ENCODE results near the gene LMAN2.
"Not testable (repeated sequence)": the region's sequence is repeated elsewhere in the genome, so short reads cannot be mapped to it uniquely, and the experiment has no call there.

LMAN2 gene

DNA sequence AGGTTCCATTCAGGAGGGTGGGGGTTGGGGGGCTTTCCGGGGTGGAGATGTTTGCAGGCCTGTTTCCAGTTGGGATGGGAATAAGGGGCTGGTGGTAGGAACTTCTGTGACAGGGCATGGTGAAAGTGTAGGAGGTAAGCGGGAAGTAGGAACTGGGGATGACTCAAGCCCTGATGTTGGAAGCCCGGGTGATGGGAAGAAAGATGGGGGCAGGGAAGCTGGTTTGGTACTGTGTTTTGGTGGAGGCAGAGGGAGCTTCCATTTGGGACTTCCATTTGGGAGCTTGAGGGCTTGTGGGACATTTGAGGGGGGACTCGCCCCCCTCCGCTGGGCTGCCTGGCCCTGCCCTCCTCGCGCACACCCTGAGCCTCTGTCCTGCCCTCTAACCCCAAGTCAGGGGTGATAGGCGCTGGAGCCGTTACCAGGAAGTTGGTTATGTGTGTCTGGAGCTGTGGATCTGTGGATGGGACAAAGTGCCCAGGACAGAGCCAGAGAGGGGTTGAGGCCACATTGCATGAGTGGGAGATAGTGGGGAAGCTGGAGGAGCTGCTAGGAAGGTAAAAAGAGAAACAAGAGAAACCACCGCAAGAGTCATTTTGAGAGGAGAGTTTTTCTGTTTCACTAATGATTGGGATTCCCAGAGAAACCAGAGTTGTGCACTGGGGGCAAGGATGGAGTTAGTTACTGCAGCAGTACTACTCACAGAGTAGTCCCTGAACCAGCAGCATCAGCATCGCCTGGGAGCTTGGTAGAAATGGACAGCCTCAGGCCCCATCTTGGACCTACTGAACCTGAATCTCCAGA lies 12.9 kb upstream of the LMAN2 start:
- DNase-seq = no peak

DNA sequence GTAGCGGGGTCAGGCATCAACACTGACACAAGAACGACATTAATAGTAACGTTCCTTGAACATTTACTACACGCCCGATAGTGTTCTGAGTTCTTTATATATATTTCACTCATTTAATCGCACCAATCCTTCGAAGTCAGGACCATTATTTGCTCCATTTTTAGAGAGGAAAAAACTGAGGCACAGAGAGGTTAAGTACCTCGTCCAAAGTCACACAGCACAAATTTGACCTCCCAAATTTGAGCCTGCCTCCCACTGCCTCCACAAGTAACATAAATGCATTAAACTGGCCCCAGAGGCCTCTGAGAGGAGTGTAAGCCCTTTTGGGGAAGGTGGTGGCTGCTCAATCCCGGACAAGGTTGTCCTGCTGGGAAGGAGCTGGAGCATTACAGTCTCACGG lies 12.1 kb upstream of the LMAN2 start:
- DNase-seq = no peak

DNA sequence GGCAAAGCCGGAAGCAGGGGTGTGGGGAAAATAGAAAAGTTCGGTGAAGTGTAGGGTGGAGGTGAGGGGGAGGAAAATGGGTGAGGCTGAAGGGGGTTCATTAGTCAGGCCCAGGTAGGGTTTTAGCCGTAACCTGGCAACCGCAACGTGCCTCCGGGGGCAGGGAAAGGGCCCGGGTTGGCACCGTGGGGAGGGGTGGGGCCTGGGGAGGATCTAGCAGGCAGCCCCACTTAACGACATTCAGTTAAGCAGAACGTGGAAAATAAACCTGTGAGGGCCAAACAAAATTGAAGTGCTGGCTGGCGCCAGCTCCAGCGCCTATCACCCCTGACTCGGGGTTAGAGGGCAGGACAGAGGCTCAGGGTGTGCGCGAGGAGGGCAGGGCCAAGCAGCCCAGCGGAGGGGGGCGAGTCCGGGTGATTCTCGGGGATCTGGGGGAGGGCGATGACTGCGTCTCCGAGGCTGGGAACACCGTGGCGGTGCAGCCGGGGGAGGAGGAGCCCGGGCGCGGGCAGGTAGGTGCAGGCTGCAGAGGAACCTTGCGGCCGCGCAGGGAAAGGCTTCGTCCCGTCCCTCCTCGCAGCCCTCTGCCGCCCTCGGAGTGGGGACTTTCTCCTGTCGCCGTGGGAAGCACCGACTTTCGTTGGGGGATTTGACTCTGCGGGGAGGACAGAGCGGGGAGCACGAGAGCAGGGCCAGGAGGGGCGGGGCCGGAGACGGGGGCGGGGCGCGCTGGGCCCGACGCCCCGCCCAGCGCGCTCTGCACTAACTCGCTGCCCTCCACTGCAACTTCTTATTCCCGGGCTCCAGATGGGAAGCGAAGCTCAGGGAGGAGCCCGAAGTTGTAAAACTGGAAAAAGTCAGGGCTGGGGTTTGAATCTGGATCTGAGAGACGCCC lies 11.4 kb upstream of the LMAN2 start:
- DNase-seq = peak; percentile 52

DNA sequence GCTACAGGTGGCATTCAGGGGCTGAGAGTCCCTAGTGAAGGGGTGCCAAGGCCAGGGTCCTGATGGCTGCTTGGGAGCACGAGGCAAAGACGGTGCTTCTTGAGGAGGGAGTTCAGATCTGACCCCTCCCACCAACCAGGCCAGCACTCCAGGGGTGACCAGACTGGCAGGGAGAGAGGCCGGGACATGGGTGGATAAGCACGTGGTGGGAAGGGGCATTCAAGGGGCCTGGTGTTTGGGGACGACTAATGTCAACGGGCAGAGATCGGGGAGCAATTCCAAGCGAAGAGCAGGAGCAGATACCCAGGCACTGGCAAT lies 10.8 kb upstream of the LMAN2 start:
- no peak for DNase-seq

DNA sequence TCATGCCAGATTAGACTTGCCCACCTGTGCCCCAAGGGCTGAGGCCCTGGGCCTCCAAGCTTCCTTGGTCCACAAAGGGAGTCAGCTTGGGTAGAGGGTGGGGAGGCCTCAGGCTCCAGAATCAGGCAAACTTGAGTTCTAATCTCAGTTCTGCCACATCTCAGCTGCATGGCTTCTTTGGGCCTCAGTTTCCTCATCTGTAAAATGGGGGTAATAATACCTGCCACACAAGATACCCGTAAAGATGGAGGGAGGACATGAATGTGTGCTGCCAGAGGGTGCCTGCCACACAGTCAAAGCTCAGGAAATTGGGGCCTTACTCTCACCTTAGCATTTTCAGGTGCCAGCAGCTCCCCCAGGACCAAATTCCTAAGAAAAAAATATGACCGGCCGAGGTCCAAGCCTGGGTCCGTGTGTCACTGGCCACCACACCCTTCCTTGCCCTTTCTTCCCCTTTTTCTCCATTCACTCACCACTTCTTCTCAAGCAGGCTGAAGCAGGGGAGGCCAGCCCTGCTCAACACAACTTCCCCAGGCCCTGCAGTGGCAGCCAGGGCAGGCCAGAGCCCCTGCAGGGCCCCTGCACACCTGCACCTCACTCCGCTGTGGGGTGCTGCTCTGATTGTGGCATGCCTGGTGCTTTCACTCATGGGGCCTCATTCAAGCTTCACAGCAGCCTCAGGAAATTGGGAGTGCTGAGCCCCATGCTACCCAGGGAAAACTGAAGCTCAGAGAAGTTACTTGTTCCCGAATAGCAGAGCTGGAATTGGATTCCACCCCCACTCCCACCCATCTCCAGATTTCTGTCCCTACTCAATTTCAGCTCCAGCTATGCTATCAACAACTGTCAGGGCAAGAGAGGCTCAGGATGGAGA lies 10.2 kb upstream of the LMAN2 start:
- DNase-seq = no peak

DNA sequence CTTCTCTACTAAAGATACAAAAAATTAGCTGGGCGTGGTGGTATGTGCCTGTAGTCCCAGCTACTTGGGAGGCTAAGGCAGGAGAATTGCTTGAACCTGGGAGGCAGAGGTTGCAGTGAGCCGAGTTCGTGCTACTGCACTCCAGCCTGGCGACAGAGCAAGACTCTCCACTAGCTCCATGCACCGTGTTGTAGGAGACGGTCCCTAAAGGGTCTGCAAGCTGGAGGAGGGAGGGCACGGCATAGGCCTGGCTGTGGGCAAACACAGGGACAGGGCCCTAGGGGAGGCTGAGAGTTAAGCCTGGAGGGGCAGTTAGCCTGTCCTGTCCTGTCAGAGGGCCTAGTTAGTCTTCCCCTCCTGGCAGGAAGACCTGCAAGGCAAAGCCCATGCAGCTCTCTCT lies 9.3 kb upstream of the LMAN2 start:
- not testable (repeated sequence) for DNase-seq

DNA sequence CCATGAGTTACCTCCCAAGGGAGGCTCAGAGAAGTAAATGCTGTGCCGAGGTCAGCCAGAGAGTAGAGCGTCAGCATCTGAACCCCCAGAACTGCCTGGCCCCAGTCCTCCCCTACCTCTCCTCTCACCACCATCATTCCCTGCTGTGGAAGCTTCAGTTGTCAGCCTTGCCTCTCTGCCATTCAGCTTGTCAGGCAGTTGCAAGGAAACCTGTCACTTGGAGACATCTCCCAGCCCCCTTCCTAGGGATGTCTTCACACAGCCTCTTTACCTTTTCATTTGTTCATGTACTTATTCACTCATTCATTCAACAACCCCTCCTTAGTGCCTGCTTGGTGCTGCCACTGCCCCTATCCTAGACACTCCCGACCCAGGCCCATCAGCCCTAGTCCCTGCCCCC lies 8.4 kb upstream of the LMAN2 start:
- no peak for DNase-seq

DNA sequence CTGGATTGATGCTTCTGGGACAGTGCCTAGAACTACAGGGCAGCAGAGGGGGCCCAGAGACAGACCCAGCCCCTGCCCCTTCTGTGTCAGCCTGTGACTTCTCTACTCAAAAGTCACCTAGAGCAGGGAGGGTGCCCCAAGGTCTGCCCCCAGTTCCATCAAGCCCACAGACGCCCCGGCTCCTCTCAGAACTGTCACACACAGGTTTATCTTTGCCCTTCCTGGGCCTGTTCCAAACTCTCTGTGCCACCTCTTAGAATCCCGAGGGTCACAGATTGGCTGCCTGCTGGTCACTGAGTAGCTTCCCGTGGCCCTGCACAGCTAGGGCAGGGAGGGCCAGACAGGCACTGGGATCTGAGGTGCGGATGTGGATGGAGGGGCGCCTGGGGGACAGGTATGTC lies 8.0 kb upstream of the LMAN2 start:
- DNase-seq = no peak

DNA sequence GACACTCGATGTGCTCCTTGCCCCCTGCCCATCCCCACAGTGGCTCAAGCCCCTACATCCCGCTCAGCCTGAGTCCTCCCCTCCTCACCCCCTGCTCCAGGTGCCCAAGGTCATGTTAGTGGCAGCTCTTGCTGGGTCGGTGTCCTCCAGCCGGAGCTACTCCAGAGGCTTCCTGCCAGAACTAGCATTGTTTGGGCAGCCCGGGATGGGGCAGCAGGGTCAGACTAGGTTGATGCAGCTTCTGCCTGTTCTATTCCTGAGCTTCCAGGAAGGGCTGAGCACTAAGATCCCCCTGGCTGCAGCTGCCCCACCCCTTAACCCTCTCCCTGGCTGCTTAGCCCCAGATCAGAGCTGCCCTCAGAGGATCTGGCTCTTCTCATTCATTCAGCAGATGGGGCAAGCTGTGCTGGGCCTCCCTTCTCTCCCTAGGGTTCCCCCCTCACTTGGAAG lies 6.9 kb upstream of the LMAN2 start:
- no peak for DNase-seq

DNA sequence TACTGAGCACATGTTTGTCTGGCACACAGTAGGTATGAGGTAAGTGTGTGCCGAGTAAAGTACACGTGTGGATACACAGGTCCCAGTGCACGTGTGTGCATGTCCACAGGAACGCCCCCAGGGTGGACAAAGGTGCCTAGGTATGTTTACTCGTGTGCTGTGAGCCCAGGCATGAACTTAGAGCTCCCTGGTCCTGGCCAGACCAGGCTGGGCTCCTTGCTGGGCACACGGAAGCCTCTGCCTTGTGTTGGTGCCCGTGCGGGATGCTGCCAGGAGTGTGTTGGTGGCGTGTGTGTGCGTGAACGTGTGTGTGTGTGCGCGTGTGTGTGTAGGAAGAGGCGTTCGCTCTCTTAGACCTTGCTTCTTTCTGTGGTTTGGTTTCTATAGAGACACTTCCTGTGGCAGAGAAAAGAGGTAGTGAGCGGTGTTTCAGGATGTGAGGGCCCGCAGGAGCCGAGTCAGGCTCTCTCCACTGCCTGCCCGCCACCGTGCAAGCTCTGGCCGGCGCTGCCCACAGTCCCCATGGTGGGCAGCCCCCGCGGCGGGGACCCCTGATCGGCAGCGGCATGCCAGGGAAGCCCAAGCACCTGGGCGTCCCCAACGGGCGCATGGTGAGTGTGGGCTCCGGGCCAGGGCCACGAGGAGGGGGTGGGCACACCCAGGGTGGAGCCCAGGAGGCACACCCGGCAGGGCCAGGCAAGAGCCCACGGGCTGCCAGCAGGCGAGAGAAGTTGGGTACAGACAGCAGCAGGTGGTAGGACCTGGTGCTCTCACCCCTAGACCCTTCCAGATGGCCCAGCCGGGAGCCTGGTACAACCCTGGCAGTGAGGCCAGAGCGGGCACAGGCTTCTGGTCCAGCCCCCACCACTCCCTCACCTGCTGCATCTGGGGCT lies 6.2 kb upstream of the LMAN2 start, which contains the start of gene RGS14:
Gene RGS14, plus strand, starts transcription at position 466 of the 893 bp plus-strand sequence. Its CDS starts 101 bp downstream, at position 567.
- peak; percentile 47 for DNase-seq

DNA sequence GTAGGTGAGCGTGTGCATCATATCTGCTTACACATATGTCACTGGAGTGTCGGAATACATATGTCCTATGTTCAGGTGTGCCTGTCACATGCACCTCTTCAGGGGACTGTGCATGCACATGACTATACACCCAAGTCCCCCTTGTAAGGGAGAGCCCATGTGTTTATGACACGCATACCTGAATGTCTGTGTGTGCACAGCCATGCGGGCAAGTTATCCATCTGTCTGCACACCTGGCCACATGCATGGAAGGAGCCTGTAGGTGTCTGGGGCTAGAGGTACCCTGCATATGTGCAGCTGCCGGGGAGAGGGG lies 5.6 kb upstream of the LMAN2 start:
- no peak for DNase-seq

DNA sequence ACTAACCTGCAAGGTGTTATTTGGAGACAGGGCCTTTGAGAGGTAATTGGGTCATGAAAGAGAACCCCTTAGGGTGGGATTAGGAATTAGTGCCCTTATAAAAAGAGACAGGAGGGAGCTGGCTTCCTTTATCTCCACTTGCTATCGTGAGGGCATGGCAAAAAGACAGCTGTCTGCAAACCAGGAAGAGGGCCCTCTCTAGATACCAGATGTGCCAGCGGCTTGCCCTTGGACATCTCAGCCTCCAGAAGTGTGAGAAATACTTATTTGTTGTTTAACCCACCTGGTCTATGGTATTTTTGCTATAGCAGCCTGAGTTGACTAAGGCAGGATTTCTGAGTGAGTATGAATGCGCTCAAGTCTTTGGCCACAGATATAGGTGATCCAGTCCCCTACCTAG lies 5.3 kb upstream of the LMAN2 start:
- no peak for DNase-seq

DNA sequence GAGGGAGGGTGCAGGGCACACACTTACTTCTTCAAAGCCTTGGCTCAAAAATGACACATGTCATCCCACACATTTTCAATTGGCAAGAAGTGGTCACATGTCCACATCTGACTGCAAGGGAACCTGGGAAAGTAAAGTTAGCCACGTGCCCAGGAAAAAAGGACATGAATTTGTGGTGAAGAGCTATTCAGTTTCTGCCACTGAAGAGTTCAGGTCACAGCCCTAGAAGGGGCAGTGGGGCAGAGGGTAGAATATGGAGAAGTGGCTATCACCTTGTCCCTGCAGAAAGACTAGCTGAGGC lies 4.3 kb upstream of the LMAN2 start:
- DNase-seq = no peak

DNA sequence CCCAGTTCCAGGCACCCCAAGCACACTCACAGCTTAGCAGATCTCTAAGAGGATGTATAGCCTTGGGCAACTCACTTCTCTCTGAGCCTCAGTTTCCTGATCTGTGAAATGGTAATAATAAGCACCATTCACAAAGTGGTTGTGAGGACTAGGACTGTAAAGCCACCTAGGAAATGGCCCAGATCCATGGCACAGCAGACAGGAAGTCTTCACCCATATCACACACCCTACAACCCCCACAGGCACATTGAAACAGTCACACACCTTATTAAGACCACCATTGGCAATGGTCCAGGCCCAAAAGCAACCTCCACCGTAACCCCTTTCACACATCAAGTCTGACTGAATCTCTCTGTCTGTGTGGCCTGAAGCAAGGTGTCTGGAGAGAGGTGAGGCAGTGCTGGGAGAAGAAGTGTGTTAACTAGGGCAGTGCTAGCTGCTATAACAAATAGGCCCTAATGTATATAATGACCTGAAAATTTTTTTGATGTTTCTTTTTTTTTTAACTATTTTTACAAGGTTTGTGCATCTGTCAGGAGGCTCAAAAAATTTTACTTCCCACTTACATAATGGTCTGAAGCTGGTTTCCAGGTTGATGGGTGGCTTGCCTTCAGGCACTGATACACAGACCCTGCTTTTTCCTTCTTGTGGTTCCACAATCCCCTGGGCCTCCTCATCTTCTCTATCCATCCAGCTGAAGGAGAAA lies 3.8 kb upstream of the LMAN2 start:
- no peak for DNase-seq

DNA sequence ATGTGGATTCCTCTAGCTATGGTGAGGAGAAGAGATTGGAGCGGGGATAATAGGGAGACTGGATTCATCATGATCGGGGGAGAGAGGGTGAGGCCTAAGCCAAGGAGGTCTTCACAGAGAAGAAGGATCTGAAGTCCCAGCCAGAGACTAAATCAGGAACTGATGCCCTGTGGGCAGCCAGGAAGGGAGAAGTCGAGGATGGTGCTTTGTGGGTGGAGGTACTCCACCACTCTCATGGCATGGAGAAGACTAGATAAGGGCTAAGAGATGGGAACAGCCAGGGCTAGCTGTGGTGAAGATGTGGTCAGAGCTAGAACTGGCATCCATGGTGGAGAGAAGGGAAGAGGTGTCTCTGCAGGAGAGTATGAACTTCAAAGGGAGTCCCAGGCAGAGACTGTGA lies 3.2 kb upstream of the LMAN2 start:
- DNase-seq = no peak

DNA sequence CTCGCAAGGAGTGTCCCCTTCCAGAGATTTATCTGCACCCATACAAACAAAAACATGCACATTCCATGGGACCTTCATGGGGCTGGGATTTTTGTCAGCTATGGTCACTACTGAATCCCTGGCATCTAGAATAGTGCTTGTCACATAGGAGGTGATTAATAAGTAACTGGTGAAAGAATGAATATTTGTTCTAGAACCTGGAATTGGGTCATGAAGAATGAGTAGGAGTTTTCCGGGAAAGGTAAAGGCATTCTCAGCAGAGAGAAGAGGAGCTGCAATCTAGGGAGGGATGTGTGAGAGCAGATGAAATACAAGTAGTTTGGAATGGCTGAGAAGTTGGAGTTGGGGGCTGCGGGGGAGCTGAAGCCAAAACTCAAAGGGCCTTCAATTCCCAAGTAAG lies 2.8 kb upstream of the LMAN2 start:
- no peak for DNase-seq

DNA sequence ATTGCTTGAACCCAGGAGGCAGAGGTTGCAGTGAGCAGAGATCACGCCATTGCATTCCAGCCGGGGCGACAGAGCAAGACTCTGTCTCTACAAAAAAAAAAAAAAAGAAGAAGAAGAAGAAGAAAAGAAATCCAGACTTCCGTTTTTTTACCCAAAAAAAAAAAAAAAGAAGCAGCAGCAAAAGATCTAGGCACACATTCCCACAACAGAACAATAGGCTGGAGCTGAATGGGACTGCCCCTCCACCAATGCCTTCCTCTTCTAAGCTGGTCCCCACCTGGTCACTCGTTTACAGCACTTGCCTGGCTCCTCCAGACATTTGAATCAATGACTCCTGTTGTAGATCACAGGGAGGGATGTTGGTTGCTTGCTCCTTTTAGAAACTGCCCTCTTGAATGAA lies 1.6 kb upstream of the LMAN2 start:
- DNase-seq = no peak

DNA sequence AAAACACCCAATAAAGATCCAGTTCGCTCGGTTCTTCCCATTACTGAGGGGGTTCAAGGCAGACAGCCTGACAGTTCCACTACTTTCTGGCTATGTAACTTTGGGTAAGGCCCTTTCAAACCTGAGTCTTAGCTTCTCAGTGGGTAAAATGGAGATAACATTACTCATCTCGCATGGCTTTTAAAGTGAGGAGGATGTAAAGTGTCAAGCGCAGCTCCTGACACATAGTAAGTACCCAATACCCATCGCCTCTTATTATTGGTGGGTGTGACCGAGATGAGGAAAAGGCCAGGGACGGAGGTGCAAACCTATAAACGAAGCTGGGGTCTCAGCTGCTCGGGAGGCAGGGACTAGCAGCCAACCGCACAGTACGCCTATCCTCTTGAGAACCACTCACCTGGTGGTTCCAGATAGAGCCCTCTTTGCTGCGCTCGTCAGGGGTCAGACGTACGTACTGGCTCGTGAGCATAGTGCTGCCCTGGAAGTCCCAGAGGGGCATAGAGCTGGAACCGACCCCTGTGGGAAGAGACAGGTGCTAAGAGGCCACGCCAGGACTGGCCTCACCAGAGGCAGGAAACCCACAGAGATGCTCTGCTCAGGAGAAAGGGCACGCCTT lies 584 bp downstream of the LMAN2 start:
- no peak for DNase-seq

DNA sequence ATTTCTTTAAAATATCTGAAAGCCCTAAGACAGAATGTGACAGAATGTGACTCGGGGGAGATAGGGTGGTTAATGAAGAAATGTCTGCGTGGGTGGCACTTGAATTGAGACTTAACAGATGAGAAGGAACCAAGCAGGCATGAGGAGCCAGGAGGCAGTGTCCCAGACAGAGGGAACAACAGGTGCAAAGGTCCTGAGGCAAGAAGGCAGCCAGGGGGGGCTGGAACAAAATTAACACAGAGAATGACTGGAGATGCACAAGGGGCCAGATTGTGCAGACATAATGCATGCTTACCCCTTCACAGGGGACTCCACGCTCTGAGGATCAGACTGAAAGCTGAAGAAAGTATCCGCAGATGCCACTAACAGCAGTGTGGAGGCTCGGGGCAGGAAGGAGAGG lies 1.7 kb downstream of the LMAN2 start:
- DNase-seq = no peak

DNA sequence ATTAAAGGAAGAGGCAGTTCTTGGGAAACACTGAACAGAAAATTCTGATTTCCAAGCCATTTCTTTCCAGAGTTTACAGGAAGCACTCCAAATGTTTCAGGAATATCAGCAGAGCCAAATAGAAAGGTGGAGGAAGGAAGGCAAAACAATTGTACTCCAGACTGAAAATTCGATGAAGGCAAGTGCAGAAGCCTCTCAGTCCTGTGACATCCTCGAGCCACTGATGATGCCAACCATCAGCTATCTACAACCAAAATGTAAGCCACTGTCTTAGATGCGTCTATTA lies 2.2 kb downstream of the LMAN2 start:
- DNase-seq = no peak

DNA sequence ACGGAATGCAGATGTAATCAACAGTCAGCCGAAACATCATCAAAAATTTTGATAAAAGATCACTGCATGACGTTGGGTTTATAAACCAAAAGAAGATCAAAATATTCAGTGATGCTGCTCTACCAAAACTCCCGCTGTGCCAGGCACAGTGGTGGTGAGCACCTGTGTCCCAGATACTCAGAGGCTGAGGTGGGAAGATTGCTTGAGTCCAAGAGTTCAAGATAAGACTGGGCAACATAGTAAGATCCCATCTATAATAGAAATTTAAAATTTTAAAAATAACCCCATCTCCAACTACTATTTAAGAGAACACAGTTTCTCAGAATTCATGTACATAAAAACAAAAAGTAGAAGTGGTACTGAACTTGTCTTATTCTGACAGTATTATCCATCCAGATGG lies 3.8 kb downstream of the LMAN2 start:
- no peak for DNase-seq

DNA sequence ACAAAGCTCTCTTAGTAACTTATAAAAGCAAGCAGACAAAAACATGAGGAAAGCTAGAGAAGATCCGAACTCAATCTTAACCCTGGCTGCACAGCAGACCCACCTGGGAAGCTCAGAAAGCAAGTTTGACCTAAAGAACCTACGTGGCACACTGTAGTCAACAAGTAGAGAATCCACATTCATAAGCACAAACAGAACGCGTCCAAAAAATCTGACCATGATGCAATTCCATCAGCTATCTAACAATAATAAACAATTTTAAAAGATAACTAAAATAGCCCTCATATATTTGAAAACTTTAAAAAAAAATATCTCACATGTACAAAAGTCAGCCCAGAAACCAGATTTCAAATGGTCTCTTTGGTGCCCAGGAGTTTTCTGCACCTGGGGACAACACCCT lies 4.6 kb downstream of the LMAN2 start:
- no peak for DNase-seq
